K562 (cell line): ENCODE results near the gene MDK. TPM values are rescaled to one million over a fixed set of nuclear protein-coding genes. Genes with fewer than 3 reads are reported as not detected.

ENCODE experiments used
- ARNT ChIP-seq, 2 experiments: fragments of 450-650 bp; IDR thresholded peaks; 2 replicates each; pipeline ENCODE4 v1.6.1; 2016; ENCODE audit warnings: mild to moderate bottlenecking in 1 of 2
- BDP1 ChIP-seq: IDR thresholded peaks from 3 replicates; pipeline ENCODE4 v1.6.1; 2011; ENCODE audit not compliant: insufficient read length, insufficient read depth
- CBFA2T2 ChIP-seq: fragments of 450-650 bp; conservative IDR thresholded peaks from 2 replicates; pipeline ENCODE4 v1.6.1; 2017; ENCODE audit warnings: mild to moderate bottlenecking
- CCNT2 ChIP-seq: IDR thresholded peaks from 2 replicates; pipeline ENCODE4 v1.6.1; 2011; ENCODE audit warnings: borderline replicate concordance, low read depth, mild to moderate bottlenecking, moderate library complexity, mixed read lengths, low read length; ENCODE audit not compliant: insufficient read length; ENCODE audit errors: extremely low read depth
- DDX20 ChIP-seq: fragments of 450-650 bp; IDR thresholded peaks from 2 replicates; pipeline ENCODE4 v1.6.1; 2016; ENCODE audit warnings: missing genetic modification characterization, low read depth, mild to moderate bottlenecking, missing compliant biosample characterization, moderate library complexity
- KLF13 ChIP-seq: fragments of 450-650 bp; IDR thresholded peaks from 2 replicates; pipeline ENCODE4 v1.6.1; 2016; ENCODE audit warnings: missing genetic modification characterization, low read depth, mild to moderate bottlenecking, missing compliant biosample characterization, moderate library complexity, borderline replicate concordance
- LCOR ChIP-seq: sonication (generic); formaldehyde crosslinking; IDR thresholded peaks from 2 replicates; pipeline ENCODE4 v1.8.0; 2022; ENCODE audit warnings: mild to moderate bottlenecking, missing genetic modification reagents
- NFE2L1 ChIP-seq: fragments of 450-650 bp; IDR thresholded peaks from 2 replicates; pipeline ENCODE4 v1.6.1; 2016; ENCODE audit warnings: missing genetic modification characterization, low read depth, mild to moderate bottlenecking, missing compliant biosample characterization, moderate library complexity, borderline replicate concordance
- NFXL1 ChIP-seq: fragments of 450-650 bp; formaldehyde crosslinking; IDR thresholded peaks from 2 replicates; pipeline ENCODE4 v1.4.0; 2021; ENCODE audit warnings: mild to moderate bottlenecking
- PPARD ChIP-seq: fragments of 250-450 bp; sonication (Bioruptor Pico); IDR thresholded peaks from 2 replicates; pipeline ENCODE4 v1.8.0; 2022; ENCODE audit warnings: inconsistent platforms, mild to moderate bottlenecking, moderate library complexity
- PRPF4 ChIP-seq: fragments of 200-400 bp; formaldehyde crosslinking; IDR thresholded peaks from one replicate; pipeline ENCODE4 v1.6.1; 2017; ENCODE audit warnings: low read length, low read depth, mild to moderate bottlenecking; ENCODE audit not compliant: insufficient read depth, poor library complexity, severe bottlenecking
- SIN3A ChIP-seq, 2 experiments: fragments of 150-350 bp in 1 of 2; IDR thresholded peaks; 2 replicates each; pipeline ENCODE4 v1.6.1; 2011 to 2016; ENCODE audit warnings: borderline replicate concordance in 2 of 2, low read depth in 2 of 2, low read length in 2 of 2, mild to moderate bottlenecking in 2 of 2, moderate library complexity in 2 of 2; ENCODE audit not compliant: control insufficient read depth in 1 of 2
- SMAD2 ChIP-seq: fragments of 150-350 bp; IDR thresholded peaks from 2 replicates; pipeline ENCODE4 v1.6.1; 2014; ENCODE audit warnings: low read depth, mild to moderate bottlenecking, low read length
- SREBF2 ChIP-seq: sonication (generic); formaldehyde crosslinking; IDR thresholded peaks from 2 replicates; pipeline ENCODE4 v1.4.0; 2020; ENCODE audit warnings: mild to moderate bottlenecking, missing genetic modification reagents
- TSHZ1 ChIP-seq: fragments of 250-450 bp; sonication (Bioruptor Pico); IDR thresholded peaks from 2 replicates; pipeline ENCODE4 v1.4.0; 2020; ENCODE audit warnings: mild to moderate bottlenecking, moderate library complexity
- XRCC5 ChIP-seq: fragments of 200-400 bp; formaldehyde crosslinking; IDR thresholded peaks from 2 replicates; pipeline ENCODE4 v1.6.1; 2017; ENCODE audit warnings: low read depth, mild to moderate bottlenecking, low read length
- ZNF143 ChIP-seq: sonication (generic); formaldehyde crosslinking; IDR thresholded peaks from 2 replicates; pipeline ENCODE4 v1.9.0; 2022; ENCODE audit warnings: mild to moderate bottlenecking, missing genetic modification reagents
- ZNF175 ChIP-seq: fragments of 200-800 bp; sonication (Bioruptor generic); IDR thresholded peaks from 2 replicates; pipeline ENCODE4 v1.6.1; 2016; ENCODE audit warnings: low read depth, mild to moderate bottlenecking, missing genetic modification characterization, missing compliant biosample characterization
- ZNF764 ChIP-seq: fragments of 250-450 bp; sonication (Bioruptor Pico); IDR thresholded peaks from 2 replicates; pipeline ENCODE4 v1.4.0; 2020; ENCODE audit warnings: low read depth, mild to moderate bottlenecking, moderate library complexity
- ZZZ3 ChIP-seq: fragments of 450-650 bp; IDR thresholded peaks from 2 replicates; pipeline ENCODE4 v1.6.1; 2016; ENCODE audit warnings: antibody characterized with exemption, mild to moderate bottlenecking, moderate library complexity
- polyA plus RNA-seq, 8 experiments: library from polyadenylated mRNA; depleted of rRNA in 4 of 8; stranded (reverse) in 5 of 8; unstranded in 3 of 8; fragments of >200 nt; fragmentation: Nextera tagmentation in 2 of 8; fragmentation: Illumina TruSeq in 1 of 8; extraction: Ambion mirVana in 2 of 8; extraction: Trizol in 1 of 8; gene quantifications; 2 replicates each; pipeline versions ENCODE4 v1.2.1 to v1.2.3, GENCODE V29; 2011 to 2014; ENCODE audit warnings: inconsistent platforms in 1 of 8, missing spikeins in 1 of 8
- total RNA-seq, 7 experiments: library from RNA; depleted of rRNA in 6 of 7; stranded (reverse); fragments of >200 nt in 6 of 7; fragmentation: Illumina TruSeq in 2 of 7; extraction: Trizol in 2 of 7; gene quantifications; 2 replicates each; pipeline versions ENCODE4 v1.2.1 to v1.2.3, GENCODE V29; 2011 to 2021; ENCODE audit warnings: low replicate concordance in 1 of 7
- TF ChIP-seq, protein P1 (sequence below): sonication (generic); formaldehyde crosslinking; IDR thresholded peaks from 2 replicates; pipeline ENCODE4 v1.8.1; 2022; ENCODE audit warnings: missing genetic modification reagents
- TF ChIP-seq, protein P2 (sequence below): fragments of 250-450 bp; sonication (Bioruptor Pico); IDR thresholded peaks from 2 replicates; pipeline ENCODE4 v1.8.0; 2022; ENCODE audit warnings: moderate library complexity, mild to moderate bottlenecking, inconsistent platforms

The MDK gene
- total and polyA plus RNA-seq, 9 of the 15 experiments (the other 6 are each of a cell fraction or from before 2014, with no cell fraction given) = 20.7 to 700 (median 350) TPM

GRCh38 chr11:46346886-46347636 is 34.4 kb upstream of the MDK start, which contains the start of gene DGKZ (continued):
- TF ChIP-seq KLF13 (peak; percentile 61; the same call in 1 of the 2 replicates), PPARD (no peak), BDP1 (no peak), CCNT2 (peak; percentile 89), NFXL1 (CRISPR knock-in tag) (no peak), LCOR (CRISPR knock-in tag) (no peak), ARNT (IDR thresholded peaks at IDR 0.05) (no peak), XRCC5 (peak; percentile 45; the same call in 1 of the 2 replicates), ZZZ3 (no peak), TSHZ1 (no peak), ZNF143 (CRISPR knock-in tag) (no peak), SMAD2 (no peak), NFE2L1 (tag) (no peak), ZNF175 (no peak), SIN3A (IDR thresholded peaks at IDR 0.05; ENCODE audit: borderline replicate concordance in 2 of 2, control insufficient read depth in 1 of 2, low read depth in 2 of 2, low read length in 2 of 2) (peak; percentile 40 to 46; a peak in 1 of 4 replicates), PRPF4 (no peak), SREBF2 (CRISPR knock-in tag) (no peak), ZNF764 (CRISPR knock-in tag) (no peak), DDX20 (tag) (no peak), CBFA2T2 (no peak)
- TF ChIP-seq, protein P1, sequence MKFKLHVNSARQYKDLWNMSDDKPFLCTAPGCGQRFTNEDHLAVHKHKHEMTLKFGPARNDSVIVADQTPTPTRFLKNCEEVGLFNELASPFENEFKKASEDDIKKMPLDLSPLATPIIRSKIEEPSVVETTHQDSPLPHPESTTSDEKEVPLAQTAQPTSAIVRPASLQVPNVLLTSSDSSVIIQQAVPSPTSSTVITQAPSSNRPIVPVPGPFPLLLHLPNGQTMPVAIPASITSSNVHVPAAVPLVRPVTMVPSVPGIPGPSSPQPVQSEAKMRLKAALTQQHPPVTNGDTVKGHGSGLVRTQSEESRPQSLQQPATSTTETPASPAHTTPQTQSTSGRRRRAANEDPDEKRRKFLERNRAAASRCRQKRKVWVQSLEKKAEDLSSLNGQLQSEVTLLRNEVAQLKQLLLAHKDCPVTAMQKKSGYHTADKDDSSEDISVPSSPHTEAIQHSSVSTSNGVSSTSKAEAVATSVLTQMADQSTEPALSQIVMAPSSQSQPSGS (CRISPR knock-in tag) = no peak
- TF ChIP-seq, protein P2, sequence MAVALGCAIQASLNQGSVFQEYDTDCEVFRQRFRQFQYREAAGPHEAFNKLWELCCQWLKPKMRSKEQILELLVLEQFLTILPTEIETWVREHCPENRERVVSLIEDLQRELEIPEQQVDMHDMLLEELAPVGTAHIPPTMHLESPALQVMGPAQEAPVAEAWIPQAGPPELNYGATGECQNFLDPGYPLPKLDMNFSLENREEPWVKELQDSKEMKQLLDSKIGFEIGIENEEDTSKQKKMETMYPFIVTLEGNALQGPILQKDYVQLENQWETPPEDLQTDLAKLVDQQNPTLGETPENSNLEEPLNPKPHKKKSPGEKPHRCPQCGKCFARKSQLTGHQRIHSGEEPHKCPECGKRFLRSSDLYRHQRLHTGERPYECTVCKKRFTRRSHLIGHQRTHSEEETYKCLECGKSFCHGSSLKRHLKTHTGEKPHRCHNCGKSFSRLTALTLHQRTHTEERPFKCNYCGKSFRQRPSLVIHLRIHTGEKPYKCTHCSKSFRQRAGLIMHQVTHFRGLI (CRISPR knock-in tag) = no peak
